Measurements from ENCODE around the gene GASK1A. TPM values are rescaled to one million over a fixed set of nuclear protein-coding genes. Genes with fewer than 3 reads are reported as not detected.
"Not testable (repeated sequence)": the region's sequence is repeated elsewhere in the genome, so short reads cannot be mapped to it uniquely, and the experiment has no call there.

Gene GASK1A
- 0.75 TPM for total RNA-seq
- long read RNA-seq, partial matches to known transcripts, result 0 of 2 reads
- long read RNA-seq, other reads (novel, unspliced or antisense), result 1 of 2 reads

- ATAC-seq (ENCODE audit: poor library complexity) (peak; percentile 90), DNase-seq (peak; percentile 74)
- intact Hi-C loops (cut with DNase I), result no loop called here
These were observed at the start of gene GASK1A for GRCh38 chr3:42979044-42979972. Gene GASK1A, plus strand, starts transcription at chr3:42979311. Its CDS starts 332 bp downstream, at chr3:42979643.

- intact Hi-C loops (cut with DNase I), result no loop called here
- DNase-seq (no peak), ATAC-seq (ENCODE audit: poor library complexity) (no peak)
These were observed 45.0 kb upstream of the GASK1A start for GRCh38 chr3:42934111-42934510.

- DNase-seq, result no peak
- ATAC-seq (ENCODE audit: poor library complexity), result no peak
- intact Hi-C loops (cut with DNase I), result no loop called here
These were observed 44.2 kb upstream of the GASK1A start for GRCh38 chr3:42934910-42935309.

GRCh38 chr3:42935472-42935871 is 43.6 kb upstream of the GASK1A start:
- ATAC-seq (ENCODE audit: poor library complexity) (no peak), DNase-seq (no peak)
- intact Hi-C loops (cut with DNase I), result no loop called here

- intact Hi-C loops (cut with DNase I), result no loop called here
- DNase-seq, result peak; percentile 64
- peak; percentile 70 for ATAC-seq (ENCODE audit: poor library complexity)
These were observed 42.7 kb upstream of the GASK1A start for GRCh38 chr3:42936157-42936981.

GRCh38 chr3:42937334-42937733 is 41.8 kb upstream of the GASK1A start:
- DNase-seq (no peak), ATAC-seq (ENCODE audit: poor library complexity) (no peak)
- intact Hi-C loops (cut with DNase I), result no loop called here

GRCh38 chr3:42942693-42943092 is 36.4 kb upstream of the GASK1A start:
- ATAC-seq (ENCODE audit: poor library complexity) (no peak), DNase-seq (no peak)
- intact Hi-C loops (cut with DNase I), result no loop called here

- intact Hi-C loops (cut with DNase I), result no loop called here
These were observed 33.1 kb upstream of the GASK1A start for GRCh38 chr3:42946050-42946449.

GRCh38 chr3:42957573-42957972 is 21.5 kb upstream of the GASK1A start:
- intact Hi-C loops (cut with DNase I), result no loop called here
- no peak for ATAC-seq (ENCODE audit: poor library complexity)

More at GRCh38 chr3:42946050-42946449, 33.1 kb upstream of the GASK1A start:
- no peak for ATAC-seq (ENCODE audit: poor library complexity)
- no peak for DNase-seq

GRCh38 chr3:42960282-42960681 is 18.8 kb upstream of the GASK1A start:
- no peak for ATAC-seq (ENCODE audit: poor library complexity)
- no peak for DNase-seq
- intact Hi-C loops (cut with DNase I), result no loop called here

More at GRCh38 chr3:42957573-42957972, 21.5 kb upstream of the GASK1A start:
- no peak for DNase-seq

GRCh38 chr3:42960786-42961185 is 18.3 kb upstream of the GASK1A start:
- DNase-seq (no peak), ATAC-seq (ENCODE audit: poor library complexity) (no peak)
- intact Hi-C loops (cut with DNase I), result no loop called here

- ATAC-seq (ENCODE audit: poor library complexity), result peak; percentile 74
- intact Hi-C loops (cut with DNase I), result loop anchor here (2.0 kb wide), 1 partner anchor 193 kb away; no protein-coding TSS in a partner anchor
- no peak for DNase-seq
These were observed 17.5 kb upstream of the GASK1A start for GRCh38 chr3:42961633-42962032.

- ATAC-seq (ENCODE audit: poor library complexity) (no peak), DNase-seq (no peak)
- intact Hi-C loops (cut with DNase I), result loop anchor here (2.0 kb wide), 1 partner anchor 192 kb away; no protein-coding TSS in a partner anchor
These were observed 15.8 kb upstream of the GASK1A start for GRCh38 chr3:42963269-42963668.

GRCh38 chr3:42964266-42964665 is 14.8 kb upstream of the GASK1A start:
- intact Hi-C loops (cut with DNase I), result no loop called here
- DNase-seq, result no peak
- no peak for ATAC-seq (ENCODE audit: poor library complexity)

- no peak for ATAC-seq (ENCODE audit: poor library complexity)
- intact Hi-C loops (cut with DNase I), result no loop called here
- DNase-seq, result no peak
These were observed 8.6 kb upstream of the GASK1A start for GRCh38 chr3:42970557-42970956.

GRCh38 chr3:42970976-42971772 is 7.9 kb upstream of the GASK1A start:
- DNase-seq (no peak), ATAC-seq (ENCODE audit: poor library complexity) (no peak)
- intact Hi-C loops (cut with DNase I), result no loop called here

GRCh38 chr3:42974906-42975305 is 4.2 kb upstream of the GASK1A start:
- intact Hi-C loops (cut with DNase I); DNase-seq; ATAC-seq (ENCODE audit: poor library complexity): not testable (repeated sequence)

- intact Hi-C loops (cut with DNase I), result no loop called here
- ATAC-seq (ENCODE audit: poor library complexity) (no peak), DNase-seq (no peak)
These were observed 3.7 kb upstream of the GASK1A start for GRCh38 chr3:42975456-42975855.

Data from Right ventricle myocardium superior (tissue), 1 donor.